Ureter (tissue), 1 donor: Measurements from ENCODE around the gene DPEP1. TPM values are rescaled to one million over a fixed set of nuclear protein-coding genes. Genes with fewer than 3 reads are reported as not detected.
"Not testable (repeated sequence)": the region's sequence is repeated elsewhere in the genome, so short reads cannot be mapped to it uniquely, and the experiment has no call there.

Experiments used
- DNase-seq: peaks from one replicate; pipeline ENCODE4 v3.0.0-alpha.2; 2020; ENCODE audit warnings: low spot score
- total RNA-seq: library from RNA; stranded (reverse); gene quantifications from one replicate; pipeline ENCODE4 v1.2.4, GENCODE V29; 2023
- donor health status: DM: yes; HTN: yes; CAD: no.

The DPEP1 gene
- total RNA-seq, 1 donor from 2014 or later: 0.75 TPM

- no peak for DNase-seq
Observed at GRCh38 chr16:89577055-89577759, 36.2 kb upstream of the DPEP1 start.

- DNase-seq: no peak
Observed at GRCh38 chr16:89579351-89579750, 34.1 kb upstream of the DPEP1 start.

DNA sequence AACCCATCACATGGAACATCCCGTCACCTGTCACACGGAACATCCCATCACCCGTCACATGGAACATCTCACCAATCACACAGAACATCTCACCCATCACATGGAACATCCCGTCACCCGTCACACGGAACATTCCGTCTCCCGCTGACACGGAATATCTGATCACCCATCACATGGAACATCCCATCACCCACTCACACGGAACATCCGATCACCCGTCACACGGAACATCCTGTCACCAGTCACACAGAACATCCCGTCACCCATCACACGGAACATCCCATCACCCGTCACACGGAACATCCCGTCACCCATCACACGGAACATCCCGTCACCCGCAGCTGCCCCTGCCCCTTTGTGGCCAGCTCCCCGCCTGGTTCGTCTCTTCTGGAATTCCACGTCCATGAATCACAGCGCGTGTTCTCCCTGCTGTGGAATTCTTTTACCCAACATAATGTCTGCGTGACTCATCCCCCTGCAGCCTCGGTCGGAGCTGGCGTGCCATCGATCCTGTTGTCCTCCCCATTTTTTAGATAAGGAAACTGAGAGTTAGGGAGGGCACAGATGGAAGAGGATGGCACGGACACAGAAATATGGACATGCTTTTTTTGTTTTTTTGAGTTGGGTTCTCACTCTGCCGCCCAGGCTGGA, 32.3 kb upstream of the DPEP1 start:
- DNase-seq: no peak

DNA sequence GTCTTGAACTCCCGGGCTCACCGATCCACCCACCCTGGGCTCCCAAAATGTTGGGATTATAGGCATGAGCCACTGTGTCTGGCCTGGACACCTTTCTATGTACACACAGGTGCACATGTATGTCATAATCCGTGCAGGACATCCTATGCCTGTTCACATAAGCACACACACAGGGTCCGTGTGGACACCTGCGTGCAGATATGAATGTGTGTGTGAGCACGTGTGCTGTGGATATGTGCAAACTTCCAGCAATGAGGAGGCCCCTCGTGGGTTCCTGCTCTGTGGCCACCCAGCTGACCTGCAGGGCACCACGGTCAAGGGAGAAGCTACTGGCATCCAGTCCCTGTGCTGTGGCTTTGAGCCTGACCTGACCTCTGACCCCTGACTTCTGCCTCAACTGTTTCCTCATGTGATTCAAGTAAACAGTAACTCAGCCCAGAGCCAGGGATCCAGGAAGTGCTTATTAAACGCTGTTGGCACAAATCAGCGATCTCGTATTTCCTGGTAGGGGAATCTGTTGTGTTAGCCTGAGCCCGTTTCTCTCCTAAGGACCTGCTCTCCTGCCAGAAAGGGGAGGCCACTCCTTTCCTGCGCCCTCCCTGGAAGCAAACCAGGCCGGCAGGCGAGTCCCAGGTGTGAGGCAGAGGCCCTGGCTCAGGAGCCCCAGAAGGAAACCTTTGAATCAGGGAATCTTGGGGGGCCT, 31.4 kb upstream of the DPEP1 start:
- DNase-seq: peak; percentile 77

DNA sequence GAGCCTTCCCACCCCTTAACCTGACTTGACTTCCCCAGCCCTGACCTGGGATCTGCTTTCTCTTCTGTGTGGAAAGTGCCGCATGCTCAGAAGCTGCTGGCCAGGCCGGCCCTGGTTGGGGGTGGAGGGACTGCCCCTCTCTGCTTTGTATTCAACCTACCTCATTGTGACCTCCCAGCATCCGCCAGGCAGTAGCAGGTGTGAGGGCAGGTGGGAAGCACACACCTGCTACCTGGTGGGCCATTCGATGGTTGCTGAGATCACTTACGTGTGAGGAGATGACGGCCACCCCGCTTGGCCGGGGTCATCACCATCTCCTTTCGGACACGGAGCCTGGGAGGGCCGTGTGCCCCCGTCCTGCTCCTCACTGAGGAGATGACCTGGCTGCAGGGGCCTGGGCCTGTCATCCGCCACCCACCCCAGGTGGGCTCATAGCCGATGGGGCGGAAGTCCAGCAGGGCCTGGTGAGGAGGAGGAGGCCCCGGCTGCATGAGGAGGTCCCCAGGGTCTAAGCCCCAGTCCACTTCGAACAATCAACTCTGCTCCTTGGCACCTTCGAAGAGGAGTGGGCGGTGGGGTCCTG, 30.7 kb upstream of the DPEP1 start:
- no peak for DNase-seq

DNA sequence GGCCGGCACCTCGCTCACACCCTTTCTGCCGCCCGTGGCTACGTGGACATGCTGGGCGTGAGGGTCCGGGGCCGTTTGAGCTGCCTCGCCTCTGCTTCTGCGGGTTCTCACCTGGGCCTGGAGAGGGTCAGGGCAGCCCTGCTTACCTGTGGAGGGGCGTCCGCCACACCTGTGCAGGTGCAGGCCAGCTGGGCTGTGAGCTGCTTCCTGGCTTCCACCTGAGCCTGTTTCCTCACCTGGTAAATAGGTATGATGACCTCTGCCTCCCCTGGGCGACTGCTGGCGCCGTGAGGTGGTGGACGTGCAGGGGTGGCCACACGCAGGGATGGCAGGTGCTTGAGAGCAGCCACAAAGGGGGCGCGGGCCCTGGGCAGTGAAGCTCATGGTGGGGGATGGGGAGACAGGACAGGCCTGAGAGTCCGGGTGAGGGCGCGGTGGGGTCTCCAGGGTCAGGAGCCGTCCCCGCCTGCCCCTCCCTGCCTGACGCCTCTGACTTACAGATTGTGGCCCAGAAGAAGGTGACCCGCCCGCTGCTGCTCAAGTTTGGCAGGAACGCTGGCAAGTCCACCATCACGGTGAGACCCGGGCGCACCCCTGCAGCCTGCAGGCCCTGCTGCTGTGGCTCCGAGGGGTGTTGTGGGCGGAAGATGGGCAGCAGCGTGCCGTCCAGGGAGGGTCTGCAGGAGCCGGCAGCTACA, 30.1 kb upstream of the DPEP1 start:
- DNase-seq: no peak

DNA sequence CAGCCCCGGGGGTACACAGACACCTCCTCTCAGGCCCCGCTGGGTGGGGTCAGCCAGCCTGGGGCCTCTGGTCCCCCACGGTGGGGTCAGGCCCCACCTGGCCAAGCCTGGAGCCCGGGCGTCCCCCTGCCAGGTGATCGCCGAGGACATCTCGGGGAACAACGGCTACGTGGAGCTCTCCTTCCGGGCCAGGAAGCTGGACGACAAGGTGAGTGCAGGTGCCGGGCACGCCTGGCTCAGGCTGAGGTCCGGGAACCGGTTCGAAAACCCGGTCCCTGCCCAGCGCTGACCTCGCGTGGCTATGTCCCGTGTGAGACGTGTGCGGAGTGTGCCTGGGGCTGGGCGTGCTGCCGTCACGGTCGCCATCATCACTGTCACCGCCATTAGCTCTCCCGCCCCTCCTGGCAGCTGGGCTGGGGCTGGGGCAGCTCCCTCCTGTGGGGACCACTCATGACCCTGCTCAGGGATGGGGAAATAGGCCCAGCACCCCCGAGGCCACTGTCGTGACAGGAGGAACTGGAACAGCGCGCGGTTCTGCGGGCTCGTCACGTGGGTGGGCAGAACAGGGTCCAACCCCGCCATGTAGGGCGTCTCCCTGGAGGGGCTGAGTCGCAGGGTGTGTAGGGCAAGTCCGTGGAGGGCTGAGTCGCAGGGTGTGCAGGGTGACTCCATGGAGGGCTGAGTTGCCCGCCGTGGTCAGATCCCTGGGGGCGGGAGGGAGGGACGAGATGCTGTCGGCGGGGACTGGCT, 29.4 kb upstream of the DPEP1 start:
- no peak for DNase-seq

GRCh38 chr16:89584768-89585549, 28.5 kb upstream of the DPEP1 start:
- no peak for DNase-seq

- DNase-seq: no peak
Observed at GRCh38 chr16:89586218-89586617, 27.2 kb upstream of the DPEP1 start.

- no peak for DNase-seq
Observed at GRCh38 chr16:89586853-89587252, 26.6 kb upstream of the DPEP1 start.

- not testable (repeated sequence) for DNase-seq
Observed at GRCh38 chr16:89587676-89588075, 25.8 kb upstream of the DPEP1 start.

- no peak for DNase-seq
Observed at GRCh38 chr16:89588413-89589109, 24.9 kb upstream of the DPEP1 start.

- DNase-seq: no peak
Observed at GRCh38 chr16:89589241-89589926, 24.1 kb upstream of the DPEP1 start.

- DNase-seq: no peak
Observed at GRCh38 chr16:89593841-89594240, 19.6 kb upstream of the DPEP1 start.

GRCh38 chr16:89595330-89596060, 17.9 kb upstream of the DPEP1 start:
- DNase-seq: no peak

- no peak for DNase-seq
Observed at GRCh38 chr16:89596061-89596689, 17.3 kb upstream of the DPEP1 start.

GRCh38 chr16:89596957-89597649, 16.3 kb upstream of the DPEP1 start:
- no peak for DNase-seq
